Spleen (tissue), 7 donors: Measurements from ENCODE around the gene SH3RF1.

Source experiments
- POLR2AphosphoS5 ChIP-seq, 3 donors: sonication (generic); formaldehyde crosslinking; IDR thresholded peaks; one replicate each; pipeline ENCODE4 v1.5.1; 2017; ENCODE audit warnings: antibody characterized with exemption in 3 of 3
- TF ChIP-seq, protein P1 (sequence below), 11 experiments: fragments of 200-600 bp in 7 of 11; fragments of 450-650 bp in 4 of 11; sonication (generic) in 4 of 11; IDR thresholded peaks in 8 of 11; conservative IDR thresholded peaks in 3 of 11; 1 replicate in 7 of 11; 2 replicates in 4 of 11; pipeline versions ENCODE4 v1.4.0 to v1.8.0; 2016 to 2021; ENCODE audit warnings: antibody characterized with exemption in 11 of 11, inconsistent platforms in 4 of 11, mild to moderate bottlenecking in 1 of 11
- donor health status: DM: no; HTN: no; CAD: no; lungs with moderate emphysema.
- donor health status: DM: no; HTN: no; CAD: no.
- donor health status: DM: no; HTN: no; CAD: no.

- TF ChIP-seq, protein P1, sequence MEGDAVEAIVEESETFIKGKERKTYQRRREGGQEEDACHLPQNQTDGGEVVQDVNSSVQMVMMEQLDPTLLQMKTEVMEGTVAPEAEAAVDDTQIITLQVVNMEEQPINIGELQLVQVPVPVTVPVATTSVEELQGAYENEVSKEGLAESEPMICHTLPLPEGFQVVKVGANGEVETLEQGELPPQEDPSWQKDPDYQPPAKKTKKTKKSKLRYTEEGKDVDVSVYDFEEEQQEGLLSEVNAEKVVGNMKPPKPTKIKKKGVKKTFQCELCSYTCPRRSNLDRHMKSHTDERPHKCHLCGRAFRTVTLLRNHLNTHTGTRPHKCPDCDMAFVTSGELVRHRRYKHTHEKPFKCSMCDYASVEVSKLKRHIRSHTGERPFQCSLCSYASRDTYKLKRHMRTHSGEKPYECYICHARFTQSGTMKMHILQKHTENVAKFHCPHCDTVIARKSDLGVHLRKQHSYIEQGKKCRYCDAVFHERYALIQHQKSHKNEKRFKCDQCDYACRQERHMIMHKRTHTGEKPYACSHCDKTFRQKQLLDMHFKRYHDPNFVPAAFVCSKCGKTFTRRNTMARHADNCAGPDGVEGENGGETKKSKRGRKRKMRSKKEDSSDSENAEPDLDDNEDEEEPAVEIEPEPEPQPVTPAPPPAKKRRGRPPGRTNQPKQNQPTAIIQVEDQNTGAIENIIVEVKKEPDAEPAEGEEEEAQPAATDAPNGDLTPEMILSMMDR (IDR thresholded peaks at IDR 0.05 in 8 of 11, conservative IDR thresholded peaks at IDR 0.05 in 3 of 11), result no peak
- no peak for TF ChIP-seq POLR2AphosphoS5 (IDR thresholded peaks at IDR 0.05)
Measured at GRCh38 chr4:169152098-169152497, 118.7 kb downstream of the SH3RF1 start.
